HUES64 (cell line): ENCODE results near the gene MLLT3.

Experiments
- H3K27ac ChIP-seq: 2 replicates; pipeline ENCODE4 v1.7.0; 2013; ENCODE audit warnings: low read depth, low read length, inconsistent platforms
- H3K27me3 ChIP-seq: 2 replicates; pipeline ENCODE4 v1.6.1; 2013; ENCODE audit warnings: mild to moderate bottlenecking, low read length; ENCODE audit not compliant: insufficient read depth
- H3K36me3 ChIP-seq: 2 replicates; pipeline ENCODE4 v1.6.1; 2013; ENCODE audit warnings: mild to moderate bottlenecking, low read length; ENCODE audit not compliant: insufficient read depth
- H3K4me1 ChIP-seq: 2 replicates; pipeline ENCODE4 v1.6.1; 2013; ENCODE audit warnings: mild to moderate bottlenecking, low read length, moderate library complexity; ENCODE audit not compliant: insufficient read depth
- H3K4me3 ChIP-seq: 2 replicates; pipeline ENCODE4 v1.5.1; 2013; ENCODE audit warnings: mild to moderate bottlenecking, low read length, moderate library complexity
- H3K9ac ChIP-seq: 2 replicates; pipeline ENCODE4 v1.6.1; 2013; ENCODE audit warnings: mild to moderate bottlenecking, low read depth, low read length
- H3K9me3 ChIP-seq: 2 replicates; pipeline ENCODE4 v1.6.1; 2013; ENCODE audit warnings: low read depth, low read length; ENCODE audit not compliant: insufficient read depth
- WGBS: fragments of 150-250, 120-280 bp; methylation state at CpG from one replicate; pipeline ENCODE4 v1.1.7; 2013; ENCODE audit warnings: missing lambda C conversion rate; 5-methylcytosine and 5-hydroxymethylcytosine counted together

The MLLT3 gene

DNA sequence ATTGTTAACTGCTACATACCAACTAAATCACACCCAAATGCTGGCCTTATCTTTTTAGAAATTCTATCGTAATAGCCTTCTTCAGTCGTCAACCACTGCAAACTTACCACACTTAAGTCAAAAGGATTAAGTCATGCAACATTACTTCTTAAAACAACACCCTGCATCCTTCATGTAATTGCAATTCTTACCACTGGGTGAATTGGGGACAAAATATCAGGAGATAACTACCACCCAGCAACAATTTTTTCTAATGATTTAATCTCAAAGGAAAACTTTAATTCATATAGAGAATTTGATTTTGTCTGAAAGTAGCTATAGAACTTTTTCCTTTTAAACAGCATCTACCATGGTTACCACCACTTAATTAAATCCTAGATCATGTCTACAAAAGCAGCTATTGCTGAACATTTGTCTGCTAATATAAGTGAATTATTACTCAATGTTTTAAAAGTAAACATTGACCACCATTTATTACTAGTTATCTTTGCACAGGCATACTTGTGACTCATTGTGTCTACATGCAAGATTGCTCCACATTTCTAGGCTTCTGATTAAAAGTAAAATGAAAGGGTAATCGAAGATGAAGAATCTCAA is 10.5 kb downstream of the MLLT3 start:
- Histone ChIP-seq H3K9me3 (no peaks in the 10 kb centered on the region), H3K4me3 (no peak overlapping the region), H3K4me1 (0 out of 2 replicates have a peak, but pooled peaks cover under 1% of the 10 kb centered on the region), H3K27ac (no peak overlapping the region), H3K27me3 (no peaks in the 10 kb centered on the region), H3K9ac (no peak overlapping the region), H3K36me3 (no peaks in the 10 kb centered on the region)
- 83% methylated on average over 3 of the region's 3 CpGs for WGBS

- 76% methylated on average over 2 of the region's 2 CpGs for WGBS
- H3K27ac ChIP-seq = no peak overlapping the region
- H3K27me3 ChIP-seq = no peaks in the 10 kb centered on the region
- peaks cover 7% of the 10 kb centered on the region; the same call in 1 of the 2 replicates for H3K4me1 ChIP-seq
- H3K4me3 ChIP-seq = no peak overlapping the region
- H3K36me3 ChIP-seq = no peaks in the 10 kb centered on the region
- H3K9ac ChIP-seq = no peak overlapping the region
- H3K9me3 ChIP-seq = no peaks in the 10 kb centered on the region
These were observed 11.7 kb downstream of the MLLT3 start for GRCh38 chr9:20610591-20610990.

GRCh38 chr9:20608582-20608981 is 13.7 kb downstream of the MLLT3 start:
- no peak overlapping the region for H3K9ac ChIP-seq
- WGBS = 82% methylated on average over 4 of the region's 5 CpGs
- H3K36me3 ChIP-seq = no peaks in the 10 kb centered on the region
- no peaks in the 10 kb centered on the region for H3K9me3 ChIP-seq
- H3K27me3 ChIP-seq = no peaks in the 10 kb centered on the region
- H3K27ac ChIP-seq = no peak overlapping the region
- no peak overlapping the region for H3K4me3 ChIP-seq
- H3K4me1 ChIP-seq = peaks cover 22% of the 10 kb centered on the region

DNA sequence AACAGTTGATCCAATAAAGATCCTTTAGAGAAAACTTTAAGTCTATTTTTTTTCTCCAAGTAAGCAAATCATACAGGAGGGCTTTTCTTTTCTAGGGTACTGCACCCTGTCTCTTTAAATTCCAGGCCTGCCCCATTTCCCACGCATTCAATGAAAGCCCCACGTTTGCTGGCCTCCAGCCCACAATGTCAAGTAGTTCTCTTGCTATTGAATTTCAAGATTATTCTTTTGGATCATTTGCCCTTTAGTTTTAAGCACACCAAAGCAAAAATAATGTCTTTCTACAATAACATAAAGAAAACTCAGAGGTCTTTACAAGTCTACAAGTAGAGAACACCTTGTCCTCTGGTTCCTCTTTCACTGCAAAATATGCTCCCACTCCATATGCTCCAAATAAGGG is 15.6 kb downstream of the MLLT3 start:
- no peak overlapping the region for H3K27ac ChIP-seq
- whole genome bisulfite sequencing = 43% methylated on average over 2 of the region's 2 CpGs
- H3K4me3 ChIP-seq = no peak overlapping the region
- H3K4me1 ChIP-seq = peaks cover 31% of the 10 kb centered on the region
- H3K27me3 ChIP-seq = no peaks in the 10 kb centered on the region
- no peaks in the 10 kb centered on the region for H3K9me3 ChIP-seq
- no peak overlapping the region for H3K9ac ChIP-seq
- no peaks in the 10 kb centered on the region for H3K36me3 ChIP-seq

GRCh38 chr9:20604562-20604961 is 17.7 kb downstream of the MLLT3 start:
- no peak overlapping the region for H3K4me3 ChIP-seq
- no peak overlapping the region for H3K9ac ChIP-seq

GRCh38 chr9:20603524-20604268 is 18.6 kb downstream of the MLLT3 start:
- H3K27me3 ChIP-seq = no peaks in the 10 kb centered on the region
- no peaks in the 10 kb centered on the region for H3K36me3 ChIP-seq
- peaks cover 36% of the 10 kb centered on the region for H3K4me1 ChIP-seq
- no peak overlapping the region for H3K4me3 ChIP-seq
- no peak overlapping the region for H3K27ac ChIP-seq
- no peaks in the 10 kb centered on the region for H3K9me3 ChIP-seq
- H3K9ac ChIP-seq = no peak overlapping the region
- 60% methylated on average over 3 of the region's 5 CpGs for WGBS

More at GRCh38 chr9:20604562-20604961, 17.7 kb downstream of the MLLT3 start:
- 90% methylated on average over 5 of the region's 5 CpGs for WGBS
- peaks cover 36% of the 10 kb centered on the region for H3K4me1 ChIP-seq
- no peaks in the 10 kb centered on the region for H3K9me3 ChIP-seq
- H3K36me3 ChIP-seq = no peaks in the 10 kb centered on the region
- H3K27me3 ChIP-seq = no peaks in the 10 kb centered on the region
- no peak overlapping the region for H3K27ac ChIP-seq

GRCh38 chr9:20601292-20601691 is 21.0 kb downstream of the MLLT3 start:
- Histone ChIP-seq H3K27me3 (no peaks in the 10 kb centered on the region), H3K9me3 (no peaks in the 10 kb centered on the region), H3K4me1 (peaks cover 32% of the 10 kb centered on the region), H3K4me3 (no peak overlapping the region), H3K27ac (no peak overlapping the region), H3K9ac (no peak overlapping the region), H3K36me3 (no peaks in the 10 kb centered on the region)
- 100% methylated on average over 1 of the region's 1 CpG for WGBS

GRCh38 chr9:20599195-20599594 is 23.1 kb downstream of the MLLT3 start:
- no peaks in the 10 kb centered on the region for H3K27me3 ChIP-seq
- H3K4me3 ChIP-seq = no peak overlapping the region
- peaks cover 20% of the 10 kb centered on the region for H3K4me1 ChIP-seq
- no peaks in the 10 kb centered on the region for H3K9me3 ChIP-seq
- H3K27ac ChIP-seq = no peak overlapping the region
- H3K36me3 ChIP-seq = no peaks in the 10 kb centered on the region
- WGBS = 96% methylated on average over 3 of the region's 3 CpGs
- H3K9ac ChIP-seq = no peak overlapping the region

DNA sequence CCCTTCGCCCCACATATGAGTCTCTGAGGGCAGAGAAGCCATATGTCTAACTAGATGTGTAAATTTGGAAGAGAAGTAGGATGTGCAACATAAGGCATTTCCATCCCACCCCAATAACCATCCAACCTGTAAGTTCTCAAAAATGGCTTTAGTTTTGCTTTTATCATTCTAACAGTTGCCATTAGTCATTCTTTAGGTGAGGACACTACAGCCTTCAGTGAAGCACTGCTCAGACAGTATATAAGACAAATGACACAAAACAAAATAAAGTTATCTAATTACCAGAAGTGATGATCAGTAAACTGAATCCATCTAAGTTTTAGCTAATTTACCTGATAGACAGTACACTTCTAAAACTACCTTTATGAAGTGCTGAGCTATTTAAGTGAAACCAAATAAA is 23.9 kb downstream of the MLLT3 start:
- Histone ChIP-seq H3K4me1 (peaks cover 12% of the 10 kb centered on the region; the same call in 1 of the 2 replicates), H3K27me3 (no peaks in the 10 kb centered on the region), H3K9me3 (no peaks in the 10 kb centered on the region), H3K36me3 (no peaks in the 10 kb centered on the region), H3K4me3 (no peak overlapping the region), H3K9ac (no peak overlapping the region), H3K27ac (no peak overlapping the region)
- WGBS = no CpG with 5 or more reads among the region's 1 CpG

DNA sequence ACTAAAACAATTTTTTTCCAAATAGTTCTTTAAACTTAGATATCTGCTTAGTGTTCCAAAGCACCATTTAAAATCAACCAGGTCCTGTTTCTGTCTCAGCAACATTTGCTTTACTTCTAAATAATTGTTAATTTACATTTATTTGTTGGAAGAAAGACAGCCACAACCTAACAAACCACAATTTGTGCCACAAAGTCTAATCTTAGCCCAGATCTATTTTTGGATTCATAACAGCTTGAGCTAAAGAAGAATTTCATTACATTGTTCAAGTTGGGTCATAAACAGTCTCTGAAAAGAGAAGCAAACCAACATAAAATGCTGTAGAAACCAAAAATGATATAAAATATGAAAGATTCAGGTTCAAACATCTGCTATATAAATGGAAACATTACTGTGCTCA is 24.4 kb downstream of the MLLT3 start:
- peaks cover 8% of the 10 kb centered on the region; the same call in 1 of the 2 replicates for H3K4me1 ChIP-seq
- H3K9ac ChIP-seq = no peak overlapping the region
- no peak overlapping the region for H3K4me3 ChIP-seq
- H3K36me3 ChIP-seq = no peaks in the 10 kb centered on the region
- no peak overlapping the region for H3K27ac ChIP-seq
- no peaks in the 10 kb centered on the region for H3K9me3 ChIP-seq
- H3K27me3 ChIP-seq = no peaks in the 10 kb centered on the region

GRCh38 chr9:20594608-20595007 is 27.7 kb downstream of the MLLT3 start:
- H3K9me3 ChIP-seq = no peaks in the 10 kb centered on the region
- no peak overlapping the region for H3K9ac ChIP-seq
- no peaks in the 10 kb centered on the region for H3K27me3 ChIP-seq
- no peaks in the 10 kb centered on the region for H3K4me1 ChIP-seq
- 75% methylated on average over 3 of the region's 3 CpGs for WGBS
- no peak overlapping the region for H3K4me3 ChIP-seq
- H3K36me3 ChIP-seq = no peaks in the 10 kb centered on the region
- H3K27ac ChIP-seq = no peak overlapping the region
